HL-60 (cell line): ENCODE measurements around the gene WDPCP.

ENCODE experiments used
- DNase-seq, 2 experiments: peaks; one replicate each; pipeline ENCODE4 v3.0.0-alpha.2; 2010 to 2020; ENCODE audit warnings: low read depth in 1 of 2, low spot score in 1 of 2
- H3K27ac ChIP-seq: fragments of 250-450 bp; sonication (Bioruptor Pico); replicated peaks from 2 replicates; pipeline ENCODE4 v1.5.1; 2020; ENCODE audit warnings: mild to moderate bottlenecking, moderate library complexity
- H3K27me3 ChIP-seq: fragments of 250-450 bp; sonication (Bioruptor Pico); 2 replicates; pipeline ENCODE4 v1.5.1; 2021; ENCODE audit warnings: mild to moderate bottlenecking, moderate library complexity; ENCODE audit not compliant: insufficient read depth, poor library complexity, severe bottlenecking
- H3K4me3 ChIP-seq: replicated peaks from 2 replicates; pipeline ENCODE4 v1.5.1; 2011; ENCODE audit warnings: mild to moderate bottlenecking, control low read depth, low read length; ENCODE audit not compliant: insufficient read depth
- GABPA ChIP-seq: IDR thresholded peaks from 2 replicates; pipeline ENCODE4 v1.6.1; 2012; ENCODE audit warnings: low read depth
- POLR2AphosphoS5 ChIP-seq: IDR thresholded peaks from 2 replicates; pipeline ENCODE4 v1.6.1; 2012; ENCODE audit warnings: low read depth
- SPI1 ChIP-seq: IDR thresholded peaks from 2 replicates; pipeline ENCODE4 v1.6.1; 2012; ENCODE audit warnings: low read depth, mild to moderate bottlenecking, borderline replicate concordance
- TF ChIP-seq, protein P1 (sequence below): IDR thresholded peaks from one replicate; pipeline ENCODE4 v1.5.1; 2011; ENCODE audit warnings: low read length, control low read depth, inconsistent platforms; ENCODE audit not compliant: insufficient read depth
- TF ChIP-seq, protein P2 (sequence below): IDR thresholded peaks from 2 replicates; pipeline ENCODE4 v1.6.1; 2012; ENCODE audit warnings: low read depth; ENCODE audit not compliant: insufficient replicate concordance

Gene WDPCP

GRCh38 chr2:63506320-63506719 lies 82.0 kb downstream of the WDPCP start:
- no peaks in the 10 kb centered on the region for H3K27me3 ChIP-seq
- H3K27ac ChIP-seq = no peak overlapping the region
- no peak overlapping the region for H3K4me3 ChIP-seq
- DNase-seq = no peak
- TF ChIP-seq GABPA (no peak), SPI1 (no peak)
- TF ChIP-seq, protein P1, sequence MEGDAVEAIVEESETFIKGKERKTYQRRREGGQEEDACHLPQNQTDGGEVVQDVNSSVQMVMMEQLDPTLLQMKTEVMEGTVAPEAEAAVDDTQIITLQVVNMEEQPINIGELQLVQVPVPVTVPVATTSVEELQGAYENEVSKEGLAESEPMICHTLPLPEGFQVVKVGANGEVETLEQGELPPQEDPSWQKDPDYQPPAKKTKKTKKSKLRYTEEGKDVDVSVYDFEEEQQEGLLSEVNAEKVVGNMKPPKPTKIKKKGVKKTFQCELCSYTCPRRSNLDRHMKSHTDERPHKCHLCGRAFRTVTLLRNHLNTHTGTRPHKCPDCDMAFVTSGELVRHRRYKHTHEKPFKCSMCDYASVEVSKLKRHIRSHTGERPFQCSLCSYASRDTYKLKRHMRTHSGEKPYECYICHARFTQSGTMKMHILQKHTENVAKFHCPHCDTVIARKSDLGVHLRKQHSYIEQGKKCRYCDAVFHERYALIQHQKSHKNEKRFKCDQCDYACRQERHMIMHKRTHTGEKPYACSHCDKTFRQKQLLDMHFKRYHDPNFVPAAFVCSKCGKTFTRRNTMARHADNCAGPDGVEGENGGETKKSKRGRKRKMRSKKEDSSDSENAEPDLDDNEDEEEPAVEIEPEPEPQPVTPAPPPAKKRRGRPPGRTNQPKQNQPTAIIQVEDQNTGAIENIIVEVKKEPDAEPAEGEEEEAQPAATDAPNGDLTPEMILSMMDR = no peak

DNA sequence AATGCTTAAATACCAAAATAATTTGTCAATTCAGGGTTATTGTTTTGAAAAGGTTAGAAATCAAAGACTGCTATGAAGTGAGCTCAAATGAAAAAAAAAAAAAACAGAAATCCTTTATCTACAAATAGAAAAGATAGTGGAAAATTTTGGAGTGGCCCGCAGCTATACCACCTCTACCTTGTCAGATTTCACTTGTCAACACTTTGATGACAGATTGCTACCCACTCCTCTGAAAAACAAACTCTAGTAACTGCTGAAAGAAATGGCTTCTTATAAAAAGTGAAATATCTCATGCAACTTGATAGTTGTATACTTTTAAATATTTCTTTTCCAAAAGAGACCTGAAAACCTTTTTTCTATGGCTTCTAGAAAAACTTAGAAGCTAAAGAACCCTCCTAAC lies 84.5 kb downstream of the WDPCP start:
- DNase-seq = no peak
- H3K27me3 ChIP-seq = no peaks in the 10 kb centered on the region
- H3K27ac ChIP-seq = no peak overlapping the region
- H3K4me3 ChIP-seq = no peak overlapping the region
- TF ChIP-seq, protein P1 = no peak
- TF ChIP-seq POLR2AphosphoS5 (no peak), SPI1 (no peak), GABPA (no peak)
- TF ChIP-seq, protein P2, sequence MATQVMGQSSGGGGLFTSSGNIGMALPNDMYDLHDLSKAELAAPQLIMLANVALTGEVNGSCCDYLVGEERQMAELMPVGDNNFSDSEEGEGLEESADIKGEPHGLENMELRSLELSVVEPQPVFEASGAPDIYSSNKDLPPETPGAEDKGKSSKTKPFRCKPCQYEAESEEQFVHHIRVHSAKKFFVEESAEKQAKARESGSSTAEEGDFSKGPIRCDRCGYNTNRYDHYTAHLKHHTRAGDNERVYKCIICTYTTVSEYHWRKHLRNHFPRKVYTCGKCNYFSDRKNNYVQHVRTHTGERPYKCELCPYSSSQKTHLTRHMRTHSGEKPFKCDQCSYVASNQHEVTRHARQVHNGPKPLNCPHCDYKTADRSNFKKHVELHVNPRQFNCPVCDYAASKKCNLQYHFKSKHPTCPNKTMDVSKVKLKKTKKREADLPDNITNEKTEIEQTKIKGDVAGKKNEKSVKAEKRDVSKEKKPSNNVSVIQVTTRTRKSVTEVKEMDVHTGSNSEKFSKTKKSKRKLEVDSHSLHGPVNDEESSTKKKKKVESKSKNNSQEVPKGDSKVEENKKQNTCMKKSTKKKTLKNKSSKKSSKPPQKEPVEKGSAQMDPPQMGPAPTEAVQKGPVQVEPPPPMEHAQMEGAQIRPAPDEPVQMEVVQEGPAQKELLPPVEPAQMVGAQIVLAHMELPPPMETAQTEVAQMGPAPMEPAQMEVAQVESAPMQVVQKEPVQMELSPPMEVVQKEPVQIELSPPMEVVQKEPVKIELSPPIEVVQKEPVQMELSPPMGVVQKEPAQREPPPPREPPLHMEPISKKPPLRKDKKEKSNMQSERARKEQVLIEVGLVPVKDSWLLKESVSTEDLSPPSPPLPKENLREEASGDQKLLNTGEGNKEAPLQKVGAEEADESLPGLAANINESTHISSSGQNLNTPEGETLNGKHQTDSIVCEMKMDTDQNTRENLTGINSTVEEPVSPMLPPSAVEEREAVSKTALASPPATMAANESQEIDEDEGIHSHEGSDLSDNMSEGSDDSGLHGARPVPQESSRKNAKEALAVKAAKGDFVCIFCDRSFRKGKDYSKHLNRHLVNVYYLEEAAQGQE = no peak

GRCh38 chr2:63500398-63500797 lies 87.9 kb downstream of the WDPCP start:
- Histone ChIP-seq H3K4me3 (no peak overlapping the region), H3K27ac (no peak overlapping the region), H3K27me3 (no peaks in the 10 kb centered on the region)
- DNase-seq = no peak
- TF ChIP-seq, protein P2 = no peak
- TF ChIP-seq GABPA (no peak), POLR2AphosphoS5 (no peak), SPI1 (no peak)
- TF ChIP-seq, protein P1 = no peak

GRCh38 chr2:63497576-63497975 lies 90.7 kb downstream of the WDPCP start:
- TF ChIP-seq, protein P2 = no peak
- TF ChIP-seq SPI1 (no peak), GABPA (no peak), POLR2AphosphoS5 (no peak)
- TF ChIP-seq, protein P1 = no peak
- no peak for DNase-seq
- Histone ChIP-seq H3K4me3 (no peak overlapping the region), H3K27ac (no peak overlapping the region), H3K27me3 (no peaks in the 10 kb centered on the region)
